Measurements from ENCODE around the gene ZNF423.

DNA sequence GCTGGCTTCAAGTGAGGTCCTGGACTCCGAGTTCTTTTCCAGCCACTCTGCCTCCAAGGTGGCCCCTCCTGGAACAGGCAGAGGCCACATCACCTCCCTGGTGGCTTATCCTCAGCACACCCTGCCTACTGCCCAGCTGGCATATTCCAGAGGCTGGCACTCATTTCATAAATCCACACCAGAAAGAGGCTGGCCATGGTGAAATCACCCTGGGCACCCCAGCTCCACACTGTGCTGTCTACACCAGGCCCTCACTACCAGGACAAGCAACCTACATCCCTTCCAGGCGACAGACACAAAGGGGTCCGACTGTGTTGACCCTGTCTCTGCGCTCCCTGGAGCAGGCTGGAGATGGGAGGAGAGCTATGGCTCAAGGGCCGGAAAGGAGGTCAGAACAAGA, 382.1 kb downstream of the ZNF423 start:
- TF ChIP-seq PRDM4 (CRISPR knock-in tag; IDR thresholded peaks at IDR 0.05; ENCODE audit: borderline replicate concordance), result no peak
- no peak for TF ChIP-seq NPAS2 (CRISPR knock-in tag; IDR thresholded peaks at IDR 0.05; ENCODE audit: borderline replicate concordance)
- TF ChIP-seq MIER3 (CRISPR knock-in tag; IDR thresholded peaks at IDR 0.05; ENCODE audit: borderline replicate concordance), result no peak
- no peak for TF ChIP-seq CTCF (CRISPR knock-in tag; IDR thresholded peaks at IDR 0.05)
- no peak for TF ChIP-seq RFX5 (IDR thresholded peaks at IDR 0.05; ENCODE audit: low read depth, low read length)
- TF ChIP-seq HOMEZ (CRISPR knock-in tag; IDR thresholded peaks at IDR 0.05; ENCODE audit: low read depth), result no peak
- TF ChIP-seq ZNF3 (CRISPR knock-in tag; IDR thresholded peaks at IDR 0.05), result no peak
- no peak for TF ChIP-seq NFATC3 (CRISPR knock-in tag; IDR thresholded peaks at IDR 0.05)
- no peak for TF ChIP-seq EZH2 (conservative IDR thresholded peaks at IDR 0.05; ENCODE audit: low read depth, low read length)
- TF ChIP-seq, protein P1, sequence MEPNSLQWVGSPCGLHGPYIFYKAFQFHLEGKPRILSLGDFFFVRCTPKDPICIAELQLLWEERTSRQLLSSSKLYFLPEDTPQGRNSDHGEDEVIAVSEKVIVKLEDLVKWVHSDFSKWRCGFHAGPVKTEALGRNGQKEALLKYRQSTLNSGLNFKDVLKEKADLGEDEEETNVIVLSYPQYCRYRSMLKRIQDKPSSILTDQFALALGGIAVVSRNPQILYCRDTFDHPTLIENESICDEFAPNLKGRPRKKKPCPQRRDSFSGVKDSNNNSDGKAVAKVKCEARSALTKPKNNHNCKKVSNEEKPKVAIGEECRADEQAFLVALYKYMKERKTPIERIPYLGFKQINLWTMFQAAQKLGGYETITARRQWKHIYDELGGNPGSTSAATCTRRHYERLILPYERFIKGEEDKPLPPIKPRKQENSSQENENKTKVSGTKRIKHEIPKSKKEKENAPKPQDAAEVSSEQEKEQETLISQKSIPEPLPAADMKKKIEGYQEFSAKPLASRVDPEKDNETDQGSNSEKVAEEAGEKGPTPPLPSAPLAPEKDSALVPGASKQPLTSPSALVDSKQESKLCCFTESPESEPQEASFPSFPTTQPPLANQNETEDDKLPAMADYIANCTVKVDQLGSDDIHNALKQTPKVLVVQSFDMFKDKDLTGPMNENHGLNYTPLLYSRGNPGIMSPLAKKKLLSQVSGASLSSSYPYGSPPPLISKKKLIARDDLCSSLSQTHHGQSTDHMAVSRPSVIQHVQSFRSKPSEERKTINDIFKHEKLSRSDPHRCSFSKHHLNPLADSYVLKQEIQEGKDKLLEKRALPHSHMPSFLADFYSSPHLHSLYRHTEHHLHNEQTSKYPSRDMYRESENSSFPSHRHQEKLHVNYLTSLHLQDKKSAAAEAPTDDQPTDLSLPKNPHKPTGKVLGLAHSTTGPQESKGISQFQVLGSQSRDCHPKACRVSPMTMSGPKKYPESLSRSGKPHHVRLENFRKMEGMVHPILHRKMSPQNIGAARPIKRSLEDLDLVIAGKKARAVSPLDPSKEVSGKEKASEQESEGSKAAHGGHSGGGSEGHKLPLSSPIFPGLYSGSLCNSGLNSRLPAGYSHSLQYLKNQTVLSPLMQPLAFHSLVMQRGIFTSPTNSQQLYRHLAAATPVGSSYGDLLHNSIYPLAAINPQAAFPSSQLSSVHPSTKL (CRISPR knock-in tag; IDR thresholded peaks at IDR 0.05), result no peak
- no peak for TF ChIP-seq ATF2 (CRISPR knock-in tag; IDR thresholded peaks at IDR 0.05)
- TF ChIP-seq REST (IDR thresholded peaks at IDR 0.05; ENCODE audit: borderline replicate concordance in 1 of 2, low read depth in 1 of 2, low read length in 2 of 2), result no peak
- TF ChIP-seq POLR2AphosphoS5 (IDR thresholded peaks at IDR 0.05; ENCODE audit: low read depth, low read length), result no peak

Measured in HepG2 (cell line).